Brain microvascular endothelial cell (primary cell): ENCODE results near the gene RAB44.
A peak's percentile ranks its signal among the peaks of the same experiment; 100 is the strongest.

Experiments used
- DNase-seq: peaks from one replicate; pipeline ENCODE4 v3.0.0-alpha.2; 2020
- H3K27ac ChIP-seq: fragments of 250-450 bp; sonication (Bioruptor Pico); 2 replicates; pipeline ENCODE4 v1.5.1; 2020; ENCODE audit warnings: mild to moderate bottlenecking, moderate library complexity
- H3K27me3 ChIP-seq: fragments of 250-450 bp; sonication (Bioruptor Pico); replicated peaks from 2 replicates; pipeline ENCODE4 v1.5.1; 2020; ENCODE audit warnings: mild to moderate bottlenecking
- H3K36me3 ChIP-seq: fragments of 250-450 bp; sonication (Bioruptor Pico); replicated peaks from 2 replicates; pipeline ENCODE4 v1.5.1; 2020; ENCODE audit warnings: mild to moderate bottlenecking
- H3K4me3 ChIP-seq: 2 replicates; pipeline ENCODE4 v1.5.1; 2011; ENCODE audit warnings: low read depth, mild to moderate bottlenecking, control low read depth, low read length, moderate library complexity
- CTCF ChIP-seq: IDR thresholded peaks from 2 replicates; pipeline ENCODE4 v1.5.1; 2011; ENCODE audit warnings: low read depth, mild to moderate bottlenecking, moderate library complexity, low read length, control low read depth, inconsistent platforms; ENCODE audit errors: missing control alignments
- in situ Hi-C: cut with HindIII; loops from 2 replicates; pipeline ENCODE4 v1.10.0; 2017; ENCODE audit warnings: low sequenced_read_pairs, low pct_ligation_motif_present

Gene RAB44

DNA sequence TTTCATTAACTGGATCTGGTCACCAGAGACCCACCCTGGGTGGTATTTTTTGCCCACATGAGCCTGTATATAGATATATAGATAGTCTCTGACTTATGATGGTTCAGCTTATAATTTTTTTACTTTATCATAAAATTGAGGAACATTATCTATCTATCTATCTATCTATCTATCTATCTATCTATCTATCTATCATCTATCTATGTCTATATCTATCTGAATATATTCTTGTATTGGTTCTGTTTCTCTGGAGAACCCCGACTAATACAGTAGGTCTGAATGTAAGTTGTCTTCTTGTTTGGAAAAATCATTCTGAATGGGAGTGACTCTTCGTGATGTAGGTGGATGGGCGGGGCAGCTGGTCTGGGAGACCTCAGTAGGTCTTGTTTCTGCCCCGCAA lies 32.4 kb upstream of the RAB44 start:
- Histone ChIP-seq H3K27ac (no peak overlapping the region), H3K36me3 (no peaks in the 10 kb centered on the region), H3K4me3 (no peak overlapping the region), H3K27me3 (no peaks in the 10 kb centered on the region)
- no peak for DNase-seq
- in situ Hi-C loops: no loop called here
- no peak for TF ChIP-seq CTCF

- H3K27ac ChIP-seq: no peak overlapping the region
- H3K36me3 ChIP-seq: no peaks in the 10 kb centered on the region
- H3K4me3 ChIP-seq: no peak overlapping the region
- in situ Hi-C loops: no loop called here
- H3K27me3 ChIP-seq: no peaks in the 10 kb centered on the region
- no peak for DNase-seq
- no peak for TF ChIP-seq CTCF
Observed at GRCh38 chr6:36666287-36666686, 31.3 kb upstream of the RAB44 start.

DNA sequence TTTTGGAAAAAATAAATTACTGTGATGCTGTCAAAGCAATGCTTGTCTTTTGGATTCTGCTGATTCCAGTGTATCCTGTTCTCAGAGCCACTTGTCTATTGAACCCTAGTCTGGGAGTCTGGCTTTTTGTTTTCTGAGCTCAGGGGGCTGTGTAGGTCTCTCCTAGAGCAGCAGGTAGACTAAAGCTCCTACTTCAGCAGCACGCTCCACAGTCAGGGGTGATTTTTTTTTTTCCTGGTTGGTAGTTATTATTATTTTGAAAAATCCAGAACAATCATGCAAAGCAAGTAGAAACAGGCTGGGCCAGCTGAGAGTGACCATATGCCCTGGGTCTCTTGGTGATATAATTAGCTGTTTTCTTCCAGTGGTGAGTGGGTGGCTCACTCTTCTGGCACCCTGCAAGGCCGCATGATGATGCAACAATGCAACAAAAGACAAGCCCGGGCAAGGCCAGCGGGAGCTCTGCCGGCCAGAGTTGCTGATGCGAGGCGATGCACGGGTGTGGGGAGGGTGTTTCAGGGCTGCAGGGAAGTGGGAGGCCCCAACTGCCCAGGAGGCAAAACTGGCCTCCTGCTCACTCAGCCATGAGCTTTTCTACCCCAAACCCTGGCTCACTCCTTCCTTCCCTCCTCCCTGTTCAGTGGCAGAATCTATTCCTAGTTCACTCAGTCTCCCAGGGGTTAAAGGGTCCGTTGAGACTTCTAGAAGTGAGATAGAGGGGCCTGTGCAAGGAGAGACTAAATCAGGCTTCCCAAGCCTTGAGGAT lies 30.6 kb upstream of the RAB44 start:
- no peaks in the 10 kb centered on the region for H3K36me3 ChIP-seq
- in situ Hi-C loops: no loop called here
- H3K4me3 ChIP-seq: no peak overlapping the region
- H3K27ac ChIP-seq: peak overlapping the region; percentile 46
- no peak for TF ChIP-seq CTCF
- no peaks in the 10 kb centered on the region for H3K27me3 ChIP-seq
- peak; percentile 93 for DNase-seq

DNA sequence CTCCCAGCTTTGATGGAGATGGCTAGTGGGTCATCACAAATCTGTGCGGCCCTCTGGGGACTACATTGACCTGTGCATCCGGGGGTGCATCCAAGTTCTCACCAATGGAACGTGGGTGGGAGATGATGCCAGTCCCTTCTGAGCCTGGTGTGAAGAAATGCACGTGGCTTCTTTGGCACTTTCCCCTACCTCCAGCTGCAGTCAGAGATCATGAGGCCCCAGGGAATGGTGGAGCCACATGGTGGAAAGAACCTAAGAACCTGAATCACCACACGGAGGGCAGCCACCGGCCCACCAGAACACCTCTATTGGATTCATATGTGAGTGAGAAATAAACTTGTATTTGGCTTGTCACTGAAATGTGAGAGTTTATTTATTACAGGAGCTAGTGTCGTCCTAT lies 29.0 kb upstream of the RAB44 start:
- TF ChIP-seq CTCF: no peak
- H3K27ac ChIP-seq: no peak overlapping the region
- no peak overlapping the region for H3K4me3 ChIP-seq
- H3K36me3 ChIP-seq: no peaks in the 10 kb centered on the region
- in situ Hi-C loops: no loop called here
- no peak for DNase-seq
- no peaks in the 10 kb centered on the region for H3K27me3 ChIP-seq

DNA sequence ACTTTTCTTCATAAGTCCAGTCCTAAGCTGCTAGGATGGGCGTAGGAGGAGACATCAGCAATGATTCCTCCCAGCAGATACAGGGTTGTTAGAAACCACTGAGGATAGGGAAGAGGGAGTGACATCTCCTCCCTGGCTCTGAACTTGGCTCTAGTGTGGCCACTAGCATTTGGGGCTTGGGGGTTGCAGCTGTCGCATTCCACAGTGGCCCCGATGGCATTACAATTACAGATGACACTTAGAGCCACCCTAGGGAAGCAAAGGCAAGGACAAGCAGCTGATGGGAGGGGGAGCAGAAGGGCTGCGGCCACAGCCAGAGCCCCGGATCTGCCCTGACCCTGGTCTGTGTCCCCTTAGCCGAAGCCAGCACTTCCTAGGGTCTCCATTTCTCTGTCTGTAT lies 28.6 kb upstream of the RAB44 start:
- no peak for TF ChIP-seq CTCF
- no peaks in the 10 kb centered on the region for H3K36me3 ChIP-seq
- H3K4me3 ChIP-seq: no peak overlapping the region
- DNase-seq: no peak
- no peak overlapping the region for H3K27ac ChIP-seq
- in situ Hi-C loops: no loop called here
- H3K27me3 ChIP-seq: no peaks in the 10 kb centered on the region

GRCh38 chr6:36670271-36670670 lies 27.4 kb upstream of the RAB44 start:
- in situ Hi-C loops: no loop called here
- no peaks in the 10 kb centered on the region for H3K36me3 ChIP-seq
- no peak for TF ChIP-seq CTCF
- no peak for DNase-seq
- no peak overlapping the region for H3K4me3 ChIP-seq
- H3K27ac ChIP-seq: no peak overlapping the region
- H3K27me3 ChIP-seq: no peaks in the 10 kb centered on the region
